ENCODE measurements around the gene MVK. TPM values are rescaled to one million over a fixed set of nuclear protein-coding genes. Genes with fewer than 3 reads are reported as not detected.

The MVK gene
- total and polyA plus RNA-seq, 12 donors, result 10.8 to 194 (median 25.2) TPM

- peaks cover 0 to 8% of the 10 kb centered on the region in 2 donors for H3K4me1 ChIP-seq (replicated peaks in 1 of 2)
- DNase-seq, result peak in 6 of 7 donors; percentile 58 to 91 (median 82)
- no peaks in the 10 kb centered on the region for H3K9me3 ChIP-seq (replicated peaks in 1 of 3)
- 54 to 81% (median 66%) methylated on average over 5 to 10 of the region's 10 CpGs for WGBS, 4 donors
- intact Hi-C loops (cut with DNase I), result no loop called here
- no peaks in the 10 kb centered on the region for H3K27me3 ChIP-seq
- H3K36me3 ChIP-seq (replicated peaks in 1 of 2), result no peaks in the 10 kb centered on the region
- TF ChIP-seq POLR2A (IDR thresholded peaks at IDR 0.05) (no peak), CTCF (IDR thresholded peaks at IDR 0.05) (no peak)
- no peak overlapping the region for H3K4me3 ChIP-seq
- H3K27ac ChIP-seq, result peak overlapping the region in 3 of 5 donors; percentile 10 to 52 (median 47)
Observed at GRCh38 chr12:109557200-109557599, 16.4 kb upstream of the MVK start.

- TF ChIP-seq CTCF (IDR thresholded peaks at IDR 0.05) (no peak), POLR2A (IDR thresholded peaks at IDR 0.05) (no peak)
- no peak for DNase-seq
- Histone ChIP-seq H3K36me3 (replicated peaks in 1 of 2) (no peaks in the 10 kb centered on the region), H3K27ac (peak overlapping the region in 1 of 5 donors; percentile 52), H3K9me3 (replicated peaks in 1 of 3) (no peaks in the 10 kb centered on the region), H3K4me1 (replicated peaks in 1 of 2) (peaks cover 0 to 8% of the 10 kb centered on the region in 2 donors), H3K27me3 (no peaks in the 10 kb centered on the region), H3K4me3 (no peak overlapping the region)
- intact Hi-C loops (cut with DNase I), result no loop called here
- WGBS, 4 donors, result 83 to 85% (median 84%) methylated on average over 9 to 12 of the region's 12 CpGs
Observed at GRCh38 chr12:109557805-109558204, 15.8 kb upstream of the MVK start.

- no peak overlapping the region for H3K4me3 ChIP-seq
- no peaks in the 10 kb centered on the region for H3K36me3 ChIP-seq (replicated peaks in 1 of 2)
- H3K27me3 ChIP-seq, result no peaks in the 10 kb centered on the region
- intact Hi-C loops (cut with DNase I), result no loop called here
- no peaks in the 10 kb centered on the region for H3K9me3 ChIP-seq (replicated peaks in 1 of 3)
- no peak overlapping the region for H3K27ac ChIP-seq
- peaks cover 0 to 8% of the 10 kb centered on the region in 2 donors for H3K4me1 ChIP-seq (replicated peaks in 1 of 2)
- no peak for TF ChIP-seq CTCF (IDR thresholded peaks at IDR 0.05)
- TF ChIP-seq POLR2A (IDR thresholded peaks at IDR 0.05), result no peak
- DNase-seq, result no peak
- 94 to 96% (median 94%) methylated on average over 17 to 25 of the region's 25 CpGs for WGBS, 4 donors
Observed at GRCh38 chr12:109558374-109559199, 15.0 kb upstream of the MVK start.

- Histone ChIP-seq H3K27me3 (no peaks in the 10 kb centered on the region), H3K4me3 (no peak overlapping the region), H3K36me3 (replicated peaks in 1 of 2) (no peaks in the 10 kb centered on the region), H3K27ac (no peak overlapping the region), H3K9me3 (replicated peaks in 1 of 3) (no peaks in the 10 kb centered on the region), H3K4me1 (replicated peaks in 1 of 2) (peaks cover 0 to 8% of the 10 kb centered on the region in 2 donors)
- TF ChIP-seq CTCF (IDR thresholded peaks at IDR 0.05) (no peak), POLR2A (IDR thresholded peaks at IDR 0.05) (no peak)
- intact Hi-C loops (cut with DNase I), result no loop called here
- DNase-seq, result no peak
- whole genome bisulfite sequencing, 4 donors, result 94 to 97% (median 95%) methylated on average over 5 to 6 of the region's 6 CpGs
Observed at GRCh38 chr12:109559200-109559505, 14.4 kb upstream of the MVK start.

Measured in adrenal gland (tissue), 12 donors.